Spleen (tissue), 7 donors: Measurements from ENCODE around the gene TIMM8B.

Experiments
- CTCF ChIP-seq, 11 experiments: fragments of 200-600 bp in 7 of 11; fragments of 450-650 bp in 4 of 11; sonication (generic) in 4 of 11; IDR thresholded peaks in 8 of 11; conservative IDR thresholded peaks in 3 of 11; 1 replicate in 7 of 11; 2 replicates in 4 of 11; pipeline versions ENCODE4 v1.4.0 to v1.8.0; 2016 to 2021; ENCODE audit warnings: antibody characterized with exemption in 11 of 11, inconsistent platforms in 4 of 11, mild to moderate bottlenecking in 1 of 11
- POLR2A ChIP-seq, 3 donors: fragments of 450-650 bp; IDR thresholded peaks; one replicate each; pipeline ENCODE4 v1.5.1; 2017; ENCODE audit warnings: antibody characterized with exemption in 3 of 3, mild to moderate bottlenecking in 1 of 3
- donor health status: DM: no; HTN: no; CAD: no; lungs with moderate emphysema.
- donor health status: DM: no; HTN: no; CAD: no.
- donor health status: DM: no; HTN: no; CAD: no.

GRCh38 chr11:112082729-112083128, 3.8 kb downstream of the TIMM8B start:
- no peak for TF ChIP-seq POLR2A (IDR thresholded peaks at IDR 0.05)
- no peak for TF ChIP-seq CTCF (IDR thresholded peaks at IDR 0.05 in 8 of 11, conservative IDR thresholded peaks at IDR 0.05 in 3 of 11)
